Chondrocyte (in vitro differentiated cells): ENCODE measurements around the gene KIF24. TPM values are rescaled to one million over a fixed set of nuclear protein-coding genes. Genes with fewer than 3 reads are reported as not detected.
"Not testable (repeated sequence)": the region's sequence is repeated elsewhere in the genome, so short reads cannot be mapped to it uniquely, and the experiment has no call there.

Experiments used
- DNase-seq: peaks from one replicate; pipeline ENCODE4 v3.0.0; 2021; ENCODE audit warnings: mixed read lengths, low spot score
- H3K27ac Mint-ChIP-seq: one replicate; pipeline ENCODE4 v1.8.0; 2021; ENCODE audit warnings: mild to moderate bottlenecking, moderate library complexity, mixed read lengths; ENCODE audit not compliant: unreplicated experiment
- H3K27me3 Mint-ChIP-seq: 2 replicates; pipeline ENCODE4 v1.8.0; 2021; ENCODE audit warnings: low read depth, mixed read lengths
- H3K36me3 Mint-ChIP-seq: 2 replicates; pipeline ENCODE4 v1.8.0; 2021; ENCODE audit warnings: low read depth, mixed read lengths
- H3K4me1 Mint-ChIP-seq: 2 replicates; pipeline ENCODE4 v1.8.0; 2021; ENCODE audit warnings: low read depth, mild to moderate bottlenecking, mixed read lengths
- H3K4me3 Mint-ChIP-seq: one replicate; pipeline ENCODE4 v1.8.0; 2021; ENCODE audit warnings: mild to moderate bottlenecking, moderate library complexity, mixed read lengths; ENCODE audit not compliant: unreplicated experiment
- H3K9me3 Mint-ChIP-seq: 2 replicates; pipeline ENCODE4 v1.8.0; 2021; ENCODE audit warnings: low read depth, mixed read lengths
- CTCF ChIP-seq: fragments of 200-600 bp; sonication (generic); IDR thresholded peaks from 2 replicates; pipeline ENCODE4 v1.5.0; 2021; ENCODE audit warnings: antibody characterized with exemption, mild to moderate bottlenecking, moderate library complexity
- total RNA-seq: library from RNA; stranded (reverse); gene quantifications from 3 replicates; pipeline ENCODE4 v1.2.1, GENCODE V29; 2021

Gene KIF24
- total RNA-seq, 1 donor from 2014 or later: 0.90 TPM

- no peak overlapping the region for H3K27ac Mint-ChIP-seq
- peaks cover 17% of the 10 kb centered on the region for H3K36me3 Mint-ChIP-seq
- H3K4me3 Mint-ChIP-seq: no peak overlapping the region
- no peaks in the 10 kb centered on the region for H3K9me3 Mint-ChIP-seq
- TF ChIP-seq CTCF: no peak
- no peaks in the 10 kb centered on the region for H3K27me3 Mint-ChIP-seq
- DNase-seq: no peak
- peaks cover 8% of the 10 kb centered on the region for H3K4me1 Mint-ChIP-seq
Observed at GRCh38 chr9:34341659-34342295, 12.7 kb upstream of the KIF24 start.

- H3K4me3 Mint-ChIP-seq: no peak overlapping the region
- peaks cover 16% of the 10 kb centered on the region for H3K36me3 Mint-ChIP-seq
- H3K27me3 Mint-ChIP-seq: no peaks in the 10 kb centered on the region
- H3K27ac Mint-ChIP-seq: no peak overlapping the region
- no peaks in the 10 kb centered on the region for H3K9me3 Mint-ChIP-seq
- DNase-seq: no peak
- H3K4me1 Mint-ChIP-seq: no peaks in the 10 kb centered on the region
- no peak for TF ChIP-seq CTCF
Observed at GRCh38 chr9:34338665-34339385, 9.8 kb upstream of the KIF24 start.

- DNase-seq, H3K4me1 Mint-ChIP-seq, H3K27me3 Mint-ChIP-seq, H3K9me3 Mint-ChIP-seq, H3K27ac Mint-ChIP-seq, H3K4me3 Mint-ChIP-seq: not testable (repeated sequence)
- H3K36me3 Mint-ChIP-seq: peaks cover 11% of the 10 kb centered on the region
Observed at GRCh38 chr9:34338079-34338478, 9.0 kb upstream of the KIF24 start.

GRCh38 chr9:34337403-34337802 lies 8.3 kb upstream of the KIF24 start:
- H3K27ac Mint-ChIP-seq: no peak overlapping the region
- TF ChIP-seq CTCF: peak; percentile 56
- no peak overlapping the region for H3K4me3 Mint-ChIP-seq
- H3K36me3 Mint-ChIP-seq: peaks cover 11% of the 10 kb centered on the region
- H3K9me3 Mint-ChIP-seq: no peaks in the 10 kb centered on the region
- H3K27me3 Mint-ChIP-seq: no peaks in the 10 kb centered on the region
- H3K4me1 Mint-ChIP-seq: no peaks in the 10 kb centered on the region
- no peak for DNase-seq

- Mint-ChIP-seq H3K27ac (no peak overlapping the region), H3K4me1 (peaks cover 5% of the 10 kb centered on the region)
- DNase-seq: no peak
Observed at GRCh38 chr9:34335376-34335775, 6.3 kb upstream of the KIF24 start.

More at GRCh38 chr9:34335376-34335775, 6.3 kb upstream of the KIF24 start:
- Mint-ChIP-seq H3K9me3 (no peaks in the 10 kb centered on the region), H3K27me3 (no peaks in the 10 kb centered on the region), H3K36me3 (peaks cover 5% of the 10 kb centered on the region), H3K4me3 (no peak overlapping the region)
- no peak for TF ChIP-seq CTCF
